ENCODE data around the gene WDR45.

Gene WDR45

GRCh38 chrX:49043220-49043986 lies 36.3 kb downstream of the WDR45 start, which contains the start of gene TFE3:
Gene TFE3, minus strand, starts transcription at chrX:49043357. Its CDS starts 131 bp downstream, at chrX:49043226.
- DNase-seq (ENCODE audit: low read depth, low spot score) = peak; percentile 100

- no peak for DNase-seq (ENCODE audit: low read depth, low spot score)
Measured at GRCh38 chrX:49042581-49043219, 37.0 kb downstream of the WDR45 start.

- DNase-seq (ENCODE audit: low read depth, low spot score) = peak; percentile 71
Measured at GRCh38 chrX:49041744-49042580, 37.7 kb downstream of the WDR45 start.

GRCh38 chrX:49040376-49040955 lies 39.2 kb downstream of the WDR45 start:
- DNase-seq (ENCODE audit: low read depth, low spot score) = no peak

GRCh38 chrX:49039598-49040375 lies 39.9 kb downstream of the WDR45 start:
- peak; percentile 100 for DNase-seq (ENCODE audit: low read depth, low spot score)

- DNase-seq (ENCODE audit: low read depth, low spot score) = no peak
Measured at GRCh38 chrX:49037883-49038475, 41.7 kb downstream of the WDR45 start.

GRCh38 chrX:49030283-49030682 lies 49.4 kb downstream of the WDR45 start:
- no peak for DNase-seq (ENCODE audit: low read depth, low spot score)

- peak; percentile 81 for DNase-seq (ENCODE audit: low read depth, low spot score)
Measured at GRCh38 chrX:49029876-49030275, 49.8 kb downstream of the WDR45 start.

Measured in ELF-1 (cell line).